Measurements from ENCODE around the gene IYD. TPM values are rescaled to one million over a fixed set of nuclear protein-coding genes. Genes with fewer than 3 reads are reported as not detected.

Gene IYD
- total RNA-seq, 1 experiment from 2014 or later = not detected

GRCh38 chr6:150427843-150428242 lies 59.0 kb downstream of the IYD start:
- CTCF ChIA-PET = interaction anchor here (1.0 to 3.3 kb wide), 2 partner anchors 9 to 587 kb away, joined by 3 to 16 read pairs; no protein-coding TSS in a partner anchor

DNA sequence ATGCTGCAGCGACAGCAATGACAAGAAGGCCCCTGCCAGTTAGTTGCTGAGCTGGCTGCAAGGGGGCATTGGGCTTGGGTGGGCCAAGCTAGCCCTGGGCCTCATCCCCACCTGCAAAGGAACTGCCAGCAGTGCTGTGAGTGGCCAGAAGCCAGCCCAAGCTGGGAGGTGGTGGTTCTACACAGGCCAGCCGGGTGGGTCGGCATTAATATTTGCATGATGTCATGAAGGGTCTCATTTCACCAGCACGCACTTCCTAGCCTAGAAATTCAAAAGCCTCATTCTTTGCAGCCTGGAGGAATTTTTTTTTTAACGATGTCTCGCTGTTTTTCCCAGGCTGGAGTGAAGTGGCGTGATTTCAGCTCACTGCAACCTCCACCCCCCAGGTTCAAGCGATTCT lies 62.0 kb downstream of the IYD start:
- no peaks in the 10 kb centered on the region for H3K27me3 Mint-ChIP-seq (ENCODE audit: insufficient read depth, unreplicated experiment)
- ChIA-PET CTCF (interaction anchor here (3.3 kb wide), 1 partner anchor 12 kb away, joined by 16 read pairs; no protein-coding TSS in a partner anchor), POLR2A (interaction anchor here (0.6 kb wide), 1 partner anchor 386 kb away, joined by 3 read pairs; no protein-coding TSS in a partner anchor)
- no peak overlapping the region for H3K4me3 Mint-ChIP-seq (ENCODE audit: unreplicated experiment)
- DNase-seq (ENCODE audit: unreplicated experiment) = no peak
- no TSS peak for BruUV-seq (replicated peaks)
- H3K27ac Mint-ChIP-seq (ENCODE audit: low read depth, unreplicated experiment) = no peak overlapping the region
- no peaks in the 10 kb centered on the region for H3K9me3 Mint-ChIP-seq (ENCODE audit: unreplicated experiment)
- H3K36me3 Mint-ChIP-seq (ENCODE audit: insufficient read depth, unreplicated experiment) = no peaks in the 10 kb centered on the region
- intact Hi-C loops (cut with micrococcal nuclease) = no loop called here
- no peaks in the 10 kb centered on the region for H3K4me1 Mint-ChIP-seq (ENCODE audit: insufficient read depth, unreplicated experiment)
- no peak for TF ChIP-seq CTCF (IDR thresholded peaks at IDR 0.05; ENCODE audit: unreplicated experiment)

More at GRCh38 chr6:150427843-150428242, 59.0 kb downstream of the IYD start:
- Mint-ChIP-seq H3K9me3 (ENCODE audit: unreplicated experiment) (no peaks in the 10 kb centered on the region), H3K36me3 (ENCODE audit: insufficient read depth, unreplicated experiment) (no peaks in the 10 kb centered on the region), H3K4me3 (ENCODE audit: unreplicated experiment) (no peak overlapping the region), H3K27ac (ENCODE audit: low read depth, unreplicated experiment) (no peak overlapping the region), H3K4me1 (ENCODE audit: insufficient read depth, unreplicated experiment) (no peaks in the 10 kb centered on the region), H3K27me3 (ENCODE audit: insufficient read depth, unreplicated experiment) (no peaks in the 10 kb centered on the region)
- BruUV-seq (replicated peaks) = no TSS peak
- DNase-seq (ENCODE audit: unreplicated experiment) = no peak
- POLR2A ChIA-PET = interaction anchor here (0.6 kb wide), 1 partner anchor 104 kb away, joined by 3 read pairs; no protein-coding TSS in a partner anchor
- intact Hi-C loops (cut with micrococcal nuclease) = no loop called here
- TF ChIP-seq CTCF (IDR thresholded peaks at IDR 0.05; ENCODE audit: unreplicated experiment) = no peak

- ChIA-PET CTCF (interaction anchor here (1.2 kb wide), 1 partner anchor 10 kb away, joined by 4 read pairs; no protein-coding TSS in a partner anchor), POLR2A (no interaction called here)
- H3K4me1 Mint-ChIP-seq (ENCODE audit: insufficient read depth, unreplicated experiment) = no peaks in the 10 kb centered on the region
- intact Hi-C loops (cut with micrococcal nuclease) = no loop called here
- no TSS peak for BruUV-seq (replicated peaks)
- no peak for TF ChIP-seq CTCF (IDR thresholded peaks at IDR 0.05; ENCODE audit: unreplicated experiment)
- H3K9me3 Mint-ChIP-seq (ENCODE audit: unreplicated experiment) = peaks cover 6% of the 10 kb centered on the region
- H3K27me3 Mint-ChIP-seq (ENCODE audit: insufficient read depth, unreplicated experiment) = no peaks in the 10 kb centered on the region
- H3K36me3 Mint-ChIP-seq (ENCODE audit: insufficient read depth, unreplicated experiment) = no peaks in the 10 kb centered on the region
- H3K27ac Mint-ChIP-seq (ENCODE audit: low read depth, unreplicated experiment) = no peak overlapping the region
- H3K4me3 Mint-ChIP-seq (ENCODE audit: unreplicated experiment) = no peak overlapping the region
- DNase-seq (ENCODE audit: unreplicated experiment) = no peak
Observed at GRCh38 chr6:150435360-150435759, 66.5 kb downstream of the IYD start.

- BruUV-seq (replicated peaks) = no TSS peak
- CTCF ChIA-PET = interaction anchor here (1.2 kb wide), 1 partner anchor 11 kb away, joined by 4 read pairs; no protein-coding TSS in a partner anchor
- H3K4me1 Mint-ChIP-seq (ENCODE audit: insufficient read depth, unreplicated experiment) = no peaks in the 10 kb centered on the region
- DNase-seq (ENCODE audit: unreplicated experiment) = no peak
- intact Hi-C loops (cut with micrococcal nuclease) = no loop called here
- peaks cover 6% of the 10 kb centered on the region for H3K9me3 Mint-ChIP-seq (ENCODE audit: unreplicated experiment)
- H3K36me3 Mint-ChIP-seq (ENCODE audit: insufficient read depth, unreplicated experiment) = no peaks in the 10 kb centered on the region
- H3K27me3 Mint-ChIP-seq (ENCODE audit: insufficient read depth, unreplicated experiment) = no peaks in the 10 kb centered on the region
- H3K4me3 Mint-ChIP-seq (ENCODE audit: unreplicated experiment) = no peak overlapping the region
- no peak overlapping the region for H3K27ac Mint-ChIP-seq (ENCODE audit: low read depth, unreplicated experiment)
- TF ChIP-seq CTCF (IDR thresholded peaks at IDR 0.05; ENCODE audit: unreplicated experiment) = no peak
- POLR2A ChIA-PET = no interaction called here
Observed at GRCh38 chr6:150435832-150436231, 67.0 kb downstream of the IYD start.

Measured in MCF 10A (cell line).